Adrenal gland (tissue), 12 donors: ENCODE measurements around the gene COL5A1. TPM values are rescaled to one million over a fixed set of nuclear protein-coding genes. Genes with fewer than 3 reads are reported as not detected.

Source experiments
- DNase-seq, 7 donors: peaks; one replicate each; pipeline ENCODE4 v3.0.0-alpha.2; 2019 to 2020
- H3K27ac ChIP-seq, 5 donors: fragments of 200-600 bp; sonication (generic) in 4 of 5; 1 replicate in 3 of 5; 2 replicates in 2 of 5; pipeline versions ENCODE4 v1.5.1 to v1.8.0; 2016 to 2020; ENCODE audit warnings: mild to moderate bottlenecking in 1 of 5
- H3K27me3 ChIP-seq: fragments of 200-600 bp; 2 replicates; pipeline ENCODE4 v1.8.0; 2021
- H3K36me3 ChIP-seq, 2 donors: fragments of 200-600 bp; replicated peaks in 1 of 2; 1 replicate in 1 of 2; 2 replicates in 1 of 2; pipeline versions ENCODE4 v1.5.1 to v1.8.0; 2018 to 2022
- H3K4me1 ChIP-seq, 2 donors: fragments of 200-600 bp; replicated peaks in 1 of 2; 1 replicate in 1 of 2; 2 replicates in 1 of 2; pipeline versions ENCODE4 v1.5.1 to v1.8.0; 2018 to 2021
- H3K4me3 ChIP-seq, 4 donors: fragments of 200-600 bp; sonication (generic) in 3 of 4; one replicate each; pipeline ENCODE4 v1.5.1; 2016 to 2018
- H3K9me3 ChIP-seq, 3 donors: fragments of 200-600 bp; sonication (generic) in 1 of 3; replicated peaks in 1 of 3; 1 replicate in 2 of 3; 2 replicates in 1 of 3; pipeline versions ENCODE4 v1.5.1 to v1.8.0; 2016 to 2021
- POLR2A ChIP-seq, 2 donors: fragments of 450-650 bp; IDR thresholded peaks; one replicate each; pipeline ENCODE4 v1.6.1; 2017; ENCODE audit warnings: antibody characterized with exemption in 2 of 2, mild to moderate bottlenecking in 2 of 2, moderate library complexity in 1 of 2
- WGBS, 4 donors: extraction: QIAGEN DNeasy Blood & Tissue Kit in 2 of 4; methylation state at CpG; one replicate each; pipeline versions ENCODE4 v1.1.5 to v1.1.7; 2013 to 2017; 5-methylcytosine and 5-hydroxymethylcytosine counted together
- intact Hi-C, 2 donors: fragments of 100-400 bp; cut with DNase I; formaldehyde crosslinking; loops; one replicate each; pipeline versions ENCODE4 v1.14.1 to v1.15.0; 2022 to 2023
- polyA plus RNA-seq, 3 donors: library from polyadenylated mRNA; stranded (reverse); fragments of 200-250 nt in 2 of 3; fragments of 350-450 nt in 1 of 3; fragmentation: Illumina TruSeq in 1 of 3; extraction: RNeasy Lipid Tissue Mini Kit (QIAGEN cat#74804) in 1 of 3; gene quantifications; one replicate each; pipeline ENCODE4 v1.2.3, GENCODE V29; 2013 to 2014
- total RNA-seq, 9 donors: library from RNA; depleted of rRNA in 4 of 9; stranded (reverse); fragments of >200 nt in 4 of 9; fragments of 120-200 nt in 1 of 9; fragmentation: NEBNext Ultra II Directional in 1 of 9; extraction: Animal tissue kit (Norgen Biotek cat#: 25700) in 1 of 9; gene quantifications; one replicate each; pipeline versions ENCODE4 v1.1.0 to v1.2.4, GENCODE V29; 2013 to 2023
- TF ChIP-seq, protein P1 (sequence below), 6 experiments: fragments of 450-650 bp in 4 of 6; fragments of 200-600 bp in 2 of 6; sonication (generic) in 1 of 6; IDR thresholded peaks; 1 replicate in 5 of 6; 2 replicates in 1 of 6; pipeline versions ENCODE4 v1.5.1 to v1.8.0; 2016 to 2021; ENCODE audit warnings: antibody characterized with exemption in 6 of 6, mild to moderate bottlenecking in 2 of 6, moderate library complexity in 1 of 6
- donor health status: healthy with polysubstance abuse.
- donor health status: Bipolar disorder and iron deficiency.
- donor health status: DM: yes; HTN: yes; CAD: no.
- donor health status: DM: no; HTN: no; CAD: no.
- donor health status: DM: no; HTN: no; CAD: no.
- donor health status: DM: yes; HTN: yes; CAD: no.

COL5A1 gene
- total and polyA plus RNA-seq, 12 donors, result 3.5 to 45.5 (median 29.3) TPM

GRCh38 chr9:134659688-134660131, 18.1 kb downstream of the COL5A1 start:
- Histone ChIP-seq H3K27me3 (no peaks in the 10 kb centered on the region), H3K4me3 (no peak overlapping the region), H3K9me3 (no peaks in the 10 kb centered on the region), H3K4me1 (no peaks in the 10 kb centered on the region), H3K27ac (no peak overlapping the region), H3K36me3 (no peaks in the 10 kb centered on the region)
- WGBS, 4 donors, result 73 to 94% (median 87%) methylated on average over 7 to 14 of the region's 14 CpGs
- TF ChIP-seq, protein P1, sequence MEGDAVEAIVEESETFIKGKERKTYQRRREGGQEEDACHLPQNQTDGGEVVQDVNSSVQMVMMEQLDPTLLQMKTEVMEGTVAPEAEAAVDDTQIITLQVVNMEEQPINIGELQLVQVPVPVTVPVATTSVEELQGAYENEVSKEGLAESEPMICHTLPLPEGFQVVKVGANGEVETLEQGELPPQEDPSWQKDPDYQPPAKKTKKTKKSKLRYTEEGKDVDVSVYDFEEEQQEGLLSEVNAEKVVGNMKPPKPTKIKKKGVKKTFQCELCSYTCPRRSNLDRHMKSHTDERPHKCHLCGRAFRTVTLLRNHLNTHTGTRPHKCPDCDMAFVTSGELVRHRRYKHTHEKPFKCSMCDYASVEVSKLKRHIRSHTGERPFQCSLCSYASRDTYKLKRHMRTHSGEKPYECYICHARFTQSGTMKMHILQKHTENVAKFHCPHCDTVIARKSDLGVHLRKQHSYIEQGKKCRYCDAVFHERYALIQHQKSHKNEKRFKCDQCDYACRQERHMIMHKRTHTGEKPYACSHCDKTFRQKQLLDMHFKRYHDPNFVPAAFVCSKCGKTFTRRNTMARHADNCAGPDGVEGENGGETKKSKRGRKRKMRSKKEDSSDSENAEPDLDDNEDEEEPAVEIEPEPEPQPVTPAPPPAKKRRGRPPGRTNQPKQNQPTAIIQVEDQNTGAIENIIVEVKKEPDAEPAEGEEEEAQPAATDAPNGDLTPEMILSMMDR (IDR thresholded peaks at IDR 0.05), result no peak
- no peak for TF ChIP-seq POLR2A (IDR thresholded peaks at IDR 0.05)
- intact Hi-C loops, result no loop called here
- no peak for DNase-seq

DNA sequence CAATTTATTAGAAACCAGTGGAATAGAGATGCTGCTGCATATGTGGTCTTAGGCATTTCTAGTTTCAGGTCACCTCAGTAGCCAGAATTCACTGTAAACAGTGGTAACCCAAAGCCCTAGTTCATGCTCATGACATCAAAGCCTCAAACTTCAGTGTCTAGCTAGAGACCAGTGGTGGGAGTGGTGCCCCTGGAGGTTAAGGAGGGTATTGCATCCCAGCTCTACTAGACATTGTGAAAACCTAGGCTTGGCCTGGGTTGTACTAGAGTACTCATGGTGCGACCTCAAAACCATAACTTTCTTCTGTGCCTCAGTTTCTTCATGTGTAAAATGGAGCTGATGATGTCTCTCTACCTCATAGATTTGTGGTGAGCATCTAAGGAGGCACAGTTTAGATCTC, 18.8 kb downstream of the COL5A1 start:
- Histone ChIP-seq H3K27me3 (no peaks in the 10 kb centered on the region), H3K36me3 (no peaks in the 10 kb centered on the region), H3K4me3 (no peak overlapping the region), H3K27ac (no peak overlapping the region), H3K9me3 (no peaks in the 10 kb centered on the region), H3K4me1 (no peaks in the 10 kb centered on the region)
- intact Hi-C loops, result no loop called here
- TF ChIP-seq, protein P1 (IDR thresholded peaks at IDR 0.05), result peak in 3 of 6 experiments; percentile 7 to 28 (median 22)
- no peak for TF ChIP-seq POLR2A (IDR thresholded peaks at IDR 0.05)
- DNase-seq, result no peak
- WGBS, 4 donors, result 91 to 100% (median 99%) methylated on average over 1 of the region's 1 CpG

- Histone ChIP-seq H3K27ac (peak overlapping the region in 1 of 5 donors; percentile 69), H3K27me3 (no peaks in the 10 kb centered on the region), H3K9me3 (no peaks in the 10 kb centered on the region), H3K36me3 (no peaks in the 10 kb centered on the region), H3K4me1 (peaks cover 0 to 2% of the 10 kb centered on the region in 2 donors), H3K4me3 (no peak overlapping the region)
- 86 to 96% (median 90%) methylated on average over 3 to 6 of the region's 6 CpGs for WGBS, 4 donors
- intact Hi-C loops, result no loop called here
- no peak for DNase-seq
- TF ChIP-seq, protein P1 (IDR thresholded peaks at IDR 0.05), result no peak
- TF ChIP-seq POLR2A (IDR thresholded peaks at IDR 0.05), result no peak
Measured at GRCh38 chr9:134661299-134661698, 19.7 kb downstream of the COL5A1 start.

GRCh38 chr9:134661791-134662142, 20.2 kb downstream of the COL5A1 start:
- TF ChIP-seq POLR2A (IDR thresholded peaks at IDR 0.05), result no peak
- TF ChIP-seq, protein P1 (IDR thresholded peaks at IDR 0.05), result no peak
- 82 to 91% (median 90%) methylated on average over 11 of the region's 11 CpGs for WGBS, 4 donors
- peaks cover 0 to 6% of the 10 kb centered on the region in 2 donors for H3K4me1 ChIP-seq

More at GRCh38 chr9:134661791-134662142, 20.2 kb downstream of the COL5A1 start:
- intact Hi-C loops, result no loop called here
- H3K36me3 ChIP-seq, result no peaks in the 10 kb centered on the region
- no peak overlapping the region for H3K4me3 ChIP-seq
- H3K27me3 ChIP-seq, result no peaks in the 10 kb centered on the region
- no peak for DNase-seq
- no peaks in the 10 kb centered on the region for H3K9me3 ChIP-seq
- H3K27ac ChIP-seq, result peak overlapping the region in 1 of 5 donors; percentile 69
